Neutrophil (primary cell): ENCODE results near the gene CUL1.
"Not testable (repeated sequence)": the region's sequence is repeated elsewhere in the genome, so short reads cannot be mapped to it uniquely, and the experiment has no call there.

ENCODE experiments used
- H3K27ac ChIP-seq: fragments of 200-600 bp; sonication (generic); 2 replicates; pipeline ENCODE4 v1.5.1; 2016; ENCODE audit warnings: mild to moderate bottlenecking, moderate library complexity
- H3K27me3 ChIP-seq: fragments of 200-600 bp; sonication (generic); 2 replicates; pipeline ENCODE4 v1.6.0; 2016; ENCODE audit warnings: mild to moderate bottlenecking
- H3K36me3 ChIP-seq: fragments of 200-600 bp; sonication (generic); 2 replicates; pipeline ENCODE4 v1.5.1; 2017
- H3K4me1 ChIP-seq, 2 experiments: fragments of 200-600 bp in 1 of 2; sonication (generic) in 1 of 2; 1 replicate in 1 of 2; 2 replicates in 1 of 2; pipeline versions ENCODE4 v1.5.1 to v1.6.1; 2013 to 2016; ENCODE audit warnings: low read depth in 1 of 2, low read length in 1 of 2, mild to moderate bottlenecking in 1 of 2, moderate library complexity in 1 of 2; ENCODE audit not compliant: control insufficient read depth in 1 of 2, insufficient read depth in 1 of 2
- H3K4me3 ChIP-seq, 2 experiments: fragments of 200-600 bp in 1 of 2; sonication (generic) in 1 of 2; 1 replicate in 1 of 2; 2 replicates in 1 of 2; pipeline ENCODE4 v1.5.1; 2013 to 2016; ENCODE audit warnings: low read depth in 1 of 2, low read length in 1 of 2, mild to moderate bottlenecking in 1 of 2, moderate library complexity in 1 of 2
- H3K9me3 ChIP-seq: fragments of 200-600 bp; sonication (generic); 2 replicates; pipeline ENCODE4 v1.5.1; 2016
- TF ChIP-seq, protein P1 (sequence below): fragments of 200-600 bp; sonication (generic); IDR thresholded peaks from 2 replicates; pipeline ENCODE4 v1.5.1; 2016; ENCODE audit warnings: antibody characterized with exemption

The CUL1 gene

GRCh38 chr7:148699782-148700629, 1.3 kb downstream of the CUL1 start:
- H3K9me3 ChIP-seq = no peaks in the 10 kb centered on the region
- peak overlapping the region; percentile 74 for H3K27ac ChIP-seq
- H3K4me3 ChIP-seq = peak overlapping the region; percentile 67 to 80
- TF ChIP-seq, protein P1, sequence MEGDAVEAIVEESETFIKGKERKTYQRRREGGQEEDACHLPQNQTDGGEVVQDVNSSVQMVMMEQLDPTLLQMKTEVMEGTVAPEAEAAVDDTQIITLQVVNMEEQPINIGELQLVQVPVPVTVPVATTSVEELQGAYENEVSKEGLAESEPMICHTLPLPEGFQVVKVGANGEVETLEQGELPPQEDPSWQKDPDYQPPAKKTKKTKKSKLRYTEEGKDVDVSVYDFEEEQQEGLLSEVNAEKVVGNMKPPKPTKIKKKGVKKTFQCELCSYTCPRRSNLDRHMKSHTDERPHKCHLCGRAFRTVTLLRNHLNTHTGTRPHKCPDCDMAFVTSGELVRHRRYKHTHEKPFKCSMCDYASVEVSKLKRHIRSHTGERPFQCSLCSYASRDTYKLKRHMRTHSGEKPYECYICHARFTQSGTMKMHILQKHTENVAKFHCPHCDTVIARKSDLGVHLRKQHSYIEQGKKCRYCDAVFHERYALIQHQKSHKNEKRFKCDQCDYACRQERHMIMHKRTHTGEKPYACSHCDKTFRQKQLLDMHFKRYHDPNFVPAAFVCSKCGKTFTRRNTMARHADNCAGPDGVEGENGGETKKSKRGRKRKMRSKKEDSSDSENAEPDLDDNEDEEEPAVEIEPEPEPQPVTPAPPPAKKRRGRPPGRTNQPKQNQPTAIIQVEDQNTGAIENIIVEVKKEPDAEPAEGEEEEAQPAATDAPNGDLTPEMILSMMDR = no peak
- H3K4me1 ChIP-seq = peaks cover 25 to 27% of the 10 kb centered on the region in 2 experiments
- H3K27me3 ChIP-seq = peaks cover 21% of the 10 kb centered on the region
- H3K36me3 ChIP-seq = no peaks in the 10 kb centered on the region

GRCh38 chr7:148700661-148701064, 2.0 kb downstream of the CUL1 start:
- Histone ChIP-seq H3K4me1 (peaks cover 25 to 27% of the 10 kb centered on the region in 2 experiments), H3K9me3 (no peaks in the 10 kb centered on the region), H3K36me3 (no peaks in the 10 kb centered on the region), H3K27ac (no peak overlapping the region), H3K4me3 (no peak overlapping the region), H3K27me3 (peaks cover 21% of the 10 kb centered on the region)
- TF ChIP-seq, protein P1 = no peak

DNA sequence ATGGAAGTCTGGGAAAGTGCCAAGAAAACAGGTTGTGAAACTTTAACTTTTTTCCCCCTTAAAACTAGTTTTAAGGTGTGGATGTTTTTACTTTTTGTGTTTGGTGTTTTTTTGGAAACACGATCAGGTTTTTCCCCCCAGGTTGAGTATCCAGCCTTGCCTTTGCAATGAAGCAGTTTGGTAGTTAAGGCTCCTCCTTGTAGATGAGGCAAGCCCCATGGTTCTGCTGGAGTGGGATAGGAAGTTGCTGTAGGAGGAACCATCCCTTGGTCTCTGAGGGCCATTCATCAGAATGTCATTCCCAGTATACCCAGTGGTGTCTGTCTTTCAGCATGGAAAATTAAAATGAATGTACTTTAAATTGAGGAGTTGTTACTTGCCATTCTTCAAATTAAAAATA, 2.7 kb downstream of the CUL1 start:
- Histone ChIP-seq H3K36me3 (no peaks in the 10 kb centered on the region), H3K27me3 (peaks cover 20% of the 10 kb centered on the region), H3K4me3 (no peak overlapping the region), H3K4me1 (peaks cover 25 to 27% of the 10 kb centered on the region in 2 experiments), H3K27ac (no peak overlapping the region), H3K9me3 (no peaks in the 10 kb centered on the region)
- TF ChIP-seq, protein P1 = no peak

DNA sequence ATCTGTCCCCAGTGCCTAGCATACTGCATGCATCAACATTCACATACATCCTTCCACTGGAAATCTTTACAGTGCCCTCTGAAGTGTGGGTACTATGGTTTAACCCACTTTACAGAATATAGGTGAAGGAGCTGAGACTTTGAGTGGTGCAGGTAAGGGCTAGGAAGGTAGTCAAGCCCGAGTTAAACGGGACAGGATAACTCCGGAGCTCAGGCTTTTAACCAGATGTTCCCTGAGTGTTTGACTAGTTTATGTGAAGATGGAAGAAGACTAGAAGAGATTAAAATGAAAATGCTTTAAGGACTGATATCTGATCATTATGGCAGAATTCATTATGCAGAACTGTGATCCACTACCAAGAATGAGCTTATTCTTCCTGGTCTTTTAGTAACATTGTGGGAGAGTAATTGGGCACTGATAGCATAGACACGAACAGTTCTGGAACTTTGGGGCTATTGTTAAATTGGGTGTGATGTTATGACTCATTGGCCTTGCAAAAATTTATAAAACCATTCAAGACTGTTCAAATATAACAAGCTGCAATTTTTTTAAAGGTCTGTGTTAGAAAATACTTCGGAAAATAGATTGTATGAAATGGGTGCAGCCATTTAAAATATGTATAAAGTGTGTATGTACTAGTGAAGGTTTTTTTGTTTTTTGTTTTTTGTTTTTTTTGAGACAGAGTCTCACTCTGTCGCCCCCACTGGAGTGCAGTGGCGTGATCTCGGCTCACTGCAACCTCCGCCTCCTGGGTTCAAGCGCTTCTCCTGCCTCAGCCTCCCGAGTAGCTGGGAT, 4.4 kb downstream of the CUL1 start:
- H3K4me1 ChIP-seq = peaks cover 21 to 28% of the 10 kb centered on the region in 2 experiments
- no peaks in the 10 kb centered on the region for H3K9me3 ChIP-seq
- no peak overlapping the region for H3K4me3 ChIP-seq
- TF ChIP-seq, protein P1 = no peak
- no peak overlapping the region for H3K27ac ChIP-seq
- no peaks in the 10 kb centered on the region for H3K36me3 ChIP-seq
- H3K27me3 ChIP-seq = peaks cover 3% of the 10 kb centered on the region

- H3K9me3 ChIP-seq, H3K4me3 ChIP-seq, H3K27ac ChIP-seq, H3K27me3 ChIP-seq, H3K36me3 ChIP-seq: not testable (repeated sequence)
- H3K4me1 ChIP-seq = peaks cover 26 to 33% of the 10 kb centered on the region in 2 experiments
Measured at GRCh38 chr7:148703671-148703962, 4.9 kb downstream of the CUL1 start.

- no peaks in the 10 kb centered on the region for H3K27me3 ChIP-seq
- H3K27ac ChIP-seq = no peak overlapping the region
- peaks cover 30 to 37% of the 10 kb centered on the region in 2 experiments for H3K4me1 ChIP-seq
- TF ChIP-seq, protein P1 = no peak
- no peaks in the 10 kb centered on the region for H3K9me3 ChIP-seq
- no peaks in the 10 kb centered on the region for H3K36me3 ChIP-seq
- H3K4me3 ChIP-seq = no peak overlapping the region
Measured at GRCh38 chr7:148704189-148704588, 5.5 kb downstream of the CUL1 start.
